ENCODE measurements around the gene DPEP2. TPM values are rescaled to one million over a fixed set of nuclear protein-coding genes. Genes with fewer than 3 reads are reported as not detected.

Gene DPEP2
- total and polyA plus RNA-seq, 2 of the 13 experiments (the other 11 are each of a cell fraction or from before 2014, with no cell fraction given) = 0.18 TPM; not detected in 1

DNA sequence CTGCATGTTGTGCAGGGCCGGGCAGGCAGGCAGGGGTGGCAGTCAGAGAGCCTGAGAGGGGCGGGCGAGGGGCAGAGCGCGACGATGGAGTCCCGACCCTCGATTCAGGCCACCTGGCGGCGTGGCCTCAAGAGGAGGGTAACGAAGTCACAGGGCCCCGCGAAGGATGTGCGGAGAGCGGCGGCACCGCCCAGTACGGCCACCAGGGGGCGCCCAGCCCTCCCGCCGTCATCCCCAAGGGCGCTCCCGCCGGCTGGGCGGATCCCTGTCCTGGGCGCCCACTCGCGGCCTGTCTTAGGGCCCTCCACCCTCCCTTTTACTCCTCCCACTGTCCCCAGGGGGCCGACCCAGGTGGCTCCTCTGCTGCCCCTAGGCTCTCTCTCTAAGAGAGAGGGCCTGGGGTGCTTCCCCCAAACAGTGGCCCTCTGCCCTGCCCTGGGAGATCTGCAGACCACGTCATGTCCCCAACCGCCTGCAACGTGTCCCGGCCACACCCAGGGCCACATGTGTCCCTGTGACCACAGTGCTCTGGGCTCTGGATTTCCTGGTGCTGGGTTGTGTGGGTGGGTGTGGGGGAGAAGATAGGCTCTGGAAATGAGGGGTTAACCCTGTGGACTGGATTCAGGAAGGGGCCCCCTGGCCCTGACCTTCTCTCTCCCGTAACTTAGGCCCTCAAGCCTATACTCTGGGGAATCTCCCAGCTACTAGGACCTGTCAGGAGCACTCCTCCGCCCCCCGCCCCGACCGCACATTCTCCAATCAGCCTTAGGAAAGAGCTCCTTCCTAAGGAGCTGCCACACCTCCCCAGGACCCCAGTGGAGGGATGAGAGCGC, 5.9 kb downstream of the DPEP2 start:
- Histone ChIP-seq H3K9me3 (ENCODE audit: low read length) (no peaks in the 10 kb centered on the region), H2AFZ (ENCODE audit: low read length) (no peak overlapping the region), H3K27me3 (ENCODE audit: control insufficient read depth in 1 of 2, insufficient read depth in 2 of 2, low read length in 2 of 2) (peaks cover 2 to 22% of the 10 kb centered on the region in 2 experiments), H3K4me1 (ENCODE audit: insufficient read depth, low read length) (peaks cover 37% of the 10 kb centered on the region), H3K4me2 (ENCODE audit: low read depth, low read length) (peak overlapping the region; percentile 95), H3K36me3 (replicated peaks in 1 of 2; ENCODE audit: control insufficient read depth in 1 of 2, insufficient read depth in 2 of 2, low read length in 2 of 2) (no peaks in the 10 kb centered on the region), H3K9ac (ENCODE audit: insufficient read depth, low read depth, low read length) (peak overlapping the region; percentile 75), H3K4me3 (replicated peaks in 1 of 3; ENCODE audit: insufficient read depth in 1 of 3, low read depth in 2 of 3, low read length in 3 of 3) (peak overlapping the region; percentile 44 to 74 (median 67); a peak in 5 of 6 replicates), H3K79me2 (ENCODE audit: insufficient read depth, low read length) (no peaks in the 10 kb centered on the region), H4K20me1 (ENCODE audit: insufficient read depth, low read length) (no peaks in the 10 kb centered on the region), H3K27ac (ENCODE audit: extremely low read length, insufficient read depth, low read length) (peak overlapping the region; percentile 22)
- 15% methylated on average over 22 of the region's 39 CpGs for WGBS (ENCODE audit: low lambda C conversion rate)
- TSS peak; percentile 64 for BruUV-seq (replicated peaks)
- intact Hi-C loops (cut with micrococcal nuclease; ENCODE audit: unreplicated experiment) = loop anchor here (1.0 to 2.0 kb wide), 2 partner anchors 47 to 235 kb away; no protein-coding TSS in a partner anchor
- in situ Hi-C loops (cut with HindIII; ENCODE audit: extremely low pct_ligation_motif_present, low pct_unique_long_range_greater_than_20kb) = loop anchor here (5.0 kb wide), 1 partner anchor 49 kb away; no protein-coding TSS in a partner anchor
- peak; percentile 89 for ATAC-seq
- FAIRE-seq = no peak
- peak; percentile 69 for DNase-seq (ENCODE audit: low spot score)
- POLR2A ChIA-PET = interaction anchor here (0.6 to 1.1 kb wide), 3 partner anchors 8 to 29 kb away, joined by 4 to 10 read pairs (median 5); partner anchors contain the start of genes DDX28 and DUS2
- CTCF ChIA-PET (ENCODE audit: low intra/inter-chr PET ratio, low total read pairs) = interaction anchor here (1.2 to 3.0 kb wide), 6 partner anchors 24 to 236 kb away, joined by 3 to 46 read pairs (median 3); partner anchors contain the start of genes DDX28 and DUS2
- no peak for TF ChIP-seq ZNF615 (CRISPR knock-in tag; IDR thresholded peaks at IDR 0.05; ENCODE audit: borderline replicate concordance)
- TF ChIP-seq MED1 (CRISPR knock-in tag; IDR thresholded peaks at IDR 0.05) = peak; percentile 59; the same call in 1 of the 2 replicates
- no peak; the same call in 1 of the 2 replicates for TF ChIP-seq ATF3 (CRISPR knock-in tag; IDR thresholded peaks at IDR 0.05)
- no peak; the same call in 1 of the 2 replicates for TF ChIP-seq ZNF329 (CRISPR knock-in tag; IDR thresholded peaks at IDR 0.05; ENCODE audit: low read depth)
- peak; percentile 73; the same call in 1 of the 2 replicates for TF ChIP-seq IRX3 (CRISPR knock-in tag; IDR thresholded peaks at IDR 0.05; ENCODE audit: borderline replicate concordance, low read depth)
- peak; percentile 95 for TF ChIP-seq KLF12 (CRISPR knock-in tag; IDR thresholded peaks at IDR 0.05; ENCODE audit: borderline replicate concordance)
- peak; percentile 91 for TF ChIP-seq HOXA3 (CRISPR knock-in tag; IDR thresholded peaks at IDR 0.05)
- TF ChIP-seq, protein P1, sequence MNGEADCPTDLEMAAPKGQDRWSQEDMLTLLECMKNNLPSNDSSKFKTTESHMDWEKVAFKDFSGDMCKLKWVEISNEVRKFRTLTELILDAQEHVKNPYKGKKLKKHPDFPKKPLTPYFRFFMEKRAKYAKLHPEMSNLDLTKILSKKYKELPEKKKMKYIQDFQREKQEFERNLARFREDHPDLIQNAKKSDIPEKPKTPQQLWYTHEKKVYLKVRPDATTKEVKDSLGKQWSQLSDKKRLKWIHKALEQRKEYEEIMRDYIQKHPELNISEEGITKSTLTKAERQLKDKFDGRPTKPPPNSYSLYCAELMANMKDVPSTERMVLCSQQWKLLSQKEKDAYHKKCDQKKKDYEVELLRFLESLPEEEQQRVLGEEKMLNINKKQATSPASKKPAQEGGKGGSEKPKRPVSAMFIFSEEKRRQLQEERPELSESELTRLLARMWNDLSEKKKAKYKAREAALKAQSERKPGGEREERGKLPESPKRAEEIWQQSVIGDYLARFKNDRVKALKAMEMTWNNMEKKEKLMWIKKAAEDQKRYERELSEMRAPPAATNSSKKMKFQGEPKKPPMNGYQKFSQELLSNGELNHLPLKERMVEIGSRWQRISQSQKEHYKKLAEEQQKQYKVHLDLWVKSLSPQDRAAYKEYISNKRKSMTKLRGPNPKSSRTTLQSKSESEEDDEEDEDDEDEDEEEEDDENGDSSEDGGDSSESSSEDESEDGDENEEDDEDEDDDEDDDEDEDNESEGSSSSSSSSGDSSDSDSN (CRISPR knock-in tag; IDR thresholded peaks at IDR 0.05) = peak; percentile 55
- TF ChIP-seq, protein P2, sequence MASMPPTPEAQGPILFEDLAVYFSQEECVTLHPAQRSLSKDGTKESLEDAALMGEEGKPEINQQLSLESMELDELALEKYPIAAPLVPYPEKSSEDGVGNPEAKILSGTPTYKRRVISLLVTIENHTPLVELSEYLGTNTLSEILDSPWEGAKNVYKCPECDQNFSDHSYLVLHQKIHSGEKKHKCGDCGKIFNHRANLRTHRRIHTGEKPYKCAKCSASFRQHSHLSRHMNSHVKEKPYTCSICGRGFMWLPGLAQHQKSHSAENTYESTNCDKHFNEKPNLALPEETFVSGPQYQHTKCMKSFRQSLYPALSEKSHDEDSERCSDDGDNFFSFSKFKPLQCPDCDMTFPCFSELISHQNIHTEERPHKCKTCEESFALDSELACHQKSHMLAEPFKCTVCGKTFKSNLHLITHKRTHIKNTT (CRISPR knock-in tag; IDR thresholded peaks at IDR 0.05) = no peak
- TF ChIP-seq, protein P3, sequence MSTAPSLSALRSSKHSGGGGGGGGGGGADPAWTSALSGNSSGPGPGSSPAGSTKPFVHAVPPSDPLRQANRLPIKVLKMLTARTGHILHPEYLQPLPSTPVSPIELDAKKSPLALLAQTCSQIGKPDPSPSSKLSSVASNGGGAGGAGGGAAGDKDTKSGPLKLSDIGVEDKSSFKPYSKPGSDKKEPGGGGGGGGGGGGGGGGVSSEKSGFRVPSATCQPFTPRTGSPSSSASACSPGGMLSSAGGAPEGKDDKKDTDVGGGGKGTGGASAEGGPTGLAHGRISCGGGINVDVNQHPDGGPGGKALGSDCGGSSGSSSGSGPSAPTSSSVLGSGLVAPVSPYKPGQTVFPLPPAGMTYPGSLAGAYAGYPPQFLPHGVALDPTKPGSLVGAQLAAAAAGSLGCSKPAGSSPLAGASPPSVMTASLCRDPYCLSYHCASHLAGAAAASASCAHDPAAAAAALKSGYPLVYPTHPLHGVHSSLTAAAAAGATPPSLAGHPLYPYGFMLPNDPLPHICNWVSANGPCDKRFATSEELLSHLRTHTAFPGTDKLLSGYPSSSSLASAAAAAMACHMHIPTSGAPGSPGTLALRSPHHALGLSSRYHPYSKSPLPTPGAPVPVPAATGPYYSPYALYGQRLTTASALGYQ (CRISPR knock-in tag; IDR thresholded peaks at IDR 0.05) = peak; percentile 32; the same call in 1 of the 2 replicates
- no peak for TF ChIP-seq ZNF660 (CRISPR knock-in tag; IDR thresholded peaks at IDR 0.05; ENCODE audit: borderline replicate concordance, low read depth)
- TF ChIP-seq SP2 (CRISPR knock-in tag; IDR thresholded peaks at IDR 0.05) = no peak
- 0 out of 2 replicates have a peak, but pooled peaks have one; percentile 20 for TF ChIP-seq SIX4 (CRISPR knock-in tag; IDR thresholded peaks at IDR 0.05)
- TF ChIP-seq ZNF629 (CRISPR knock-in tag; conservative IDR thresholded peaks at IDR 0.05) = no peak
- TF ChIP-seq GABPB1 (CRISPR knock-in tag; IDR thresholded peaks at IDR 0.05) = peak; percentile 82
- TF ChIP-seq ZNF264 (CRISPR knock-in tag; IDR thresholded peaks at IDR 0.05) = no peak
- TF ChIP-seq TAF1 (CRISPR knock-in tag; IDR thresholded peaks at IDR 0.05) = peak; percentile 44; the same call in 1 of the 2 replicates

Data from HepG2 (cell line).